Bronchial epithelial cell (primary cell): ENCODE data around the gene INTS2. TPM values are rescaled to one million over a fixed set of nuclear protein-coding genes. Genes with fewer than 3 reads are reported as not detected.
"Not testable (repeated sequence)": the region's sequence is repeated elsewhere in the genome, so short reads cannot be mapped to it uniquely, and the experiment has no call there.

Source experiments
- DNase-seq: peaks from one replicate; pipeline ENCODE4 v3.0.0-alpha.2; 2010; ENCODE audit warnings: low read depth
- FAIRE-seq: peaks from 2 replicates; lab custom pipeline; 2011; peaks lifted over from hg19 to GRCh38; lab: Jason Lieb, UNC
- H3K27me3 ChIP-seq: 2 replicates; pipeline ENCODE4 v1.5.1; 2011; ENCODE audit warnings: low read length; ENCODE audit not compliant: control insufficient read depth, insufficient read depth
- H3K36me3 ChIP-seq: 2 replicates; pipeline ENCODE4 v1.5.1; 2011; ENCODE audit warnings: low read length; ENCODE audit not compliant: control insufficient read depth, insufficient read depth
- H3K4me3 ChIP-seq: 2 replicates; pipeline ENCODE4 v1.5.1; 2011; ENCODE audit warnings: mild to moderate bottlenecking, low read depth, low read length, control low read depth
- CTCF ChIP-seq: IDR thresholded peaks from 2 replicates; pipeline ENCODE4 v1.5.1; 2011; ENCODE audit warnings: mild to moderate bottlenecking, moderate library complexity, low read length, control low read depth, inconsistent platforms; ENCODE audit not compliant: insufficient read depth, severe bottlenecking
- total RNA-seq: library from RNA; depleted of rRNA; stranded (reverse); fragments of >200 nt; gene quantifications from 2 replicates; pipeline ENCODE4 v1.2.1, GENCODE V29; 2014

INTS2 gene
- total RNA-seq, 1 donor from 2014 or later: 17.1 TPM

GRCh38 chr17:61903251-61903650 lies 24.5 kb downstream of the INTS2 start:
- H3K36me3 ChIP-seq: peaks cover 4% of the 10 kb centered on the region
- TF ChIP-seq CTCF: no peak
- no peaks in the 10 kb centered on the region for H3K27me3 ChIP-seq
- H3K4me3 ChIP-seq: no peak overlapping the region
- DNase-seq: no peak
- FAIRE-seq: no peak

GRCh38 chr17:61897548-61898180 lies 30.1 kb downstream of the INTS2 start:
- no peak for TF ChIP-seq CTCF
- Histone ChIP-seq H3K27me3 (no peaks in the 10 kb centered on the region), H3K4me3 (no peak overlapping the region), H3K36me3 (peaks cover 1% of the 10 kb centered on the region)
- DNase-seq: no peak
- no peak for FAIRE-seq

- H3K27me3 ChIP-seq: no peaks in the 10 kb centered on the region
- no peak for FAIRE-seq
- TF ChIP-seq CTCF: no peak
- no peak for DNase-seq
- H3K4me3 ChIP-seq: no peak overlapping the region
- H3K36me3 ChIP-seq: peaks cover 1% of the 10 kb centered on the region
Observed at GRCh38 chr17:61895391-61895790, 32.4 kb downstream of the INTS2 start.

GRCh38 chr17:61894310-61894709 lies 33.5 kb downstream of the INTS2 start:
- not testable (repeated sequence) for FAIRE-seq

DNA sequence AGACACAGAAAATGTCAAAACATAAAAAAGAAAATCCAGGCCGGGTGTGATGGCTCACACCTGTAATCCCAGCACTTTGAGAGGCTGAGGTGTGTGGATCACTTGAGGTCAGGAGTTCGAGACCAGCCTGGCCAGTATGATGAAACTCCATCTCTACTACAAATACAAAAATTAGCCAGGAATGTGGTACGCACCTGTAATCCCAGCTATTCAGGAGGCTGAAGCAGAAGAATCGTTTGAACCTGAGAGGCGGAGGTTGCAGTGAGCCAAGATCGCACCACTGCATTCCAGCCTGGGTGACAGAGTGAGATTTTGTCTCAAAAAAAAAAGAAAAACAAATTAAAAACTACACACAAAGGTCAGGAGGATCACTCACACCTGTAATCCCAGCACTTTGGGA lies 40.0 kb downstream of the INTS2 start:
- FAIRE-seq, H3K36me3 ChIP-seq: not testable (repeated sequence)

More at GRCh38 chr17:61894310-61894709, 33.5 kb downstream of the INTS2 start:
- not testable (repeated sequence) for H3K4me3 ChIP-seq, H3K36me3 ChIP-seq, H3K27me3 ChIP-seq, DNase-seq

GRCh38 chr17:61885865-61886264 lies 41.9 kb downstream of the INTS2 start:
- not testable (repeated sequence) for H3K36me3 ChIP-seq, H3K4me3 ChIP-seq, H3K27me3 ChIP-seq, FAIRE-seq
- DNase-seq: peak; percentile 55

More for the DNA sequence above, 40.0 kb downstream of the INTS2 start:
- not testable (repeated sequence) for DNase-seq, H3K4me3 ChIP-seq, H3K27me3 ChIP-seq

DNA sequence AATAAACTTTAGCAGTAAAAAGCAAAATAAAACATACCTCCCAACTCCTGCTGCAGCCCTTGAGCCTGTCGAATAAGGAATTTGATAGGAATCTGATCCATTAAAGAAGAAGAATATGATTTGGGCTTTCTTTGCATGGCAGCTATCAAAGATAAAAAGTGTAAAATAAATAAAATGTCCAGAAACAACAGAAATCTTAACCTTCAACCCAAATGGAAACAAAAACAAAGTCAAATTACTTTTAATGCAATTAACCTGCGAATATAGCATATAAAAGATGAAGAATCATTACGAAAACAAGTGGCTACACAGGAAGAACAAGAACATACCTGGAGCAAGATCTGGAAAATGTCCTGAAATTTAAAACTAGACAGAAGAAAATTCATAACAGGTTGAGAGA lies 42.9 kb downstream of the INTS2 start:
- DNase-seq: no peak
- FAIRE-seq: no peak
- Histone ChIP-seq H3K27me3 (no peaks in the 10 kb centered on the region), H3K36me3 (peaks cover 5% of the 10 kb centered on the region), H3K4me3 (no peak overlapping the region)
- TF ChIP-seq CTCF: no peak
